Endothelial cell (in vitro differentiated cells): ENCODE measurements around the gene NGRN. TPM values are rescaled to one million over a fixed set of nuclear protein-coding genes. Genes with fewer than 3 reads are reported as not detected.

ENCODE experiments used
- DNase-seq: peaks from one replicate; pipeline ENCODE4 v3.0.0; 2021; ENCODE audit warnings: low spot score
- H3K27ac Mint-ChIP-seq: one replicate; pipeline ENCODE4 v1.8.0; 2021; ENCODE audit warnings: mixed read lengths, inconsistent platforms; ENCODE audit not compliant: unreplicated experiment
- H3K27me3 Mint-ChIP-seq: one replicate; pipeline ENCODE4 v1.8.0; 2021; ENCODE audit warnings: mild to moderate bottlenecking, moderate library complexity, mixed read lengths, inconsistent platforms; ENCODE audit not compliant: unreplicated experiment
- H3K36me3 Mint-ChIP-seq: one replicate; pipeline ENCODE4 v1.8.0; 2021; ENCODE audit warnings: mild to moderate bottlenecking, low read depth, mixed read lengths, inconsistent platforms; ENCODE audit not compliant: unreplicated experiment
- H3K4me1 Mint-ChIP-seq: one replicate; pipeline ENCODE4 v1.8.0; 2021; ENCODE audit warnings: mild to moderate bottlenecking, mixed read lengths, inconsistent platforms; ENCODE audit not compliant: unreplicated experiment
- H3K4me3 Mint-ChIP-seq: one replicate; pipeline ENCODE4 v1.8.0; 2021; ENCODE audit warnings: mild to moderate bottlenecking, mixed read lengths, inconsistent platforms; ENCODE audit not compliant: unreplicated experiment
- H3K9me3 Mint-ChIP-seq: one replicate; pipeline ENCODE4 v1.8.0; 2021; ENCODE audit warnings: mixed read lengths, inconsistent platforms; ENCODE audit not compliant: unreplicated experiment
- CTCF ChIP-seq: fragments of 200-600 bp; sonication (generic); IDR thresholded peaks from one replicate; pipeline ENCODE4 v1.5.0; 2021; ENCODE audit warnings: antibody characterized with exemption; ENCODE audit not compliant: unreplicated experiment
- total RNA-seq: library from RNA; stranded (reverse); fragmentation: NEBNext Ultra II Directional; extraction: Animal tissue kit (Norgen Biotek cat#: 25700); gene quantifications from one replicate; pipeline ENCODE4 v1.2.1, GENCODE V29; 2021; ENCODE audit not compliant: unreplicated experiment

Gene NGRN
- total RNA-seq, 1 donor from 2014 or later = 69.0 TPM

GRCh38 chr15:90261811-90262210 lies 3.7 kb upstream of the NGRN start:
- peaks cover 22% of the 10 kb centered on the region for H3K4me1 Mint-ChIP-seq
- peaks cover 4% of the 10 kb centered on the region for H3K36me3 Mint-ChIP-seq
- H3K4me3 Mint-ChIP-seq = no peak overlapping the region
- no peak for DNase-seq
- no peaks in the 10 kb centered on the region for H3K9me3 Mint-ChIP-seq
- H3K27ac Mint-ChIP-seq = no peak overlapping the region
- no peak for TF ChIP-seq CTCF
- H3K27me3 Mint-ChIP-seq = peaks cover 12% of the 10 kb centered on the region

- Mint-ChIP-seq H3K36me3 (peaks cover 4% of the 10 kb centered on the region), H3K27me3 (peaks cover 12% of the 10 kb centered on the region), H3K4me3 (no peak overlapping the region), H3K27ac (no peak overlapping the region), H3K4me1 (peaks cover 27% of the 10 kb centered on the region), H3K9me3 (no peaks in the 10 kb centered on the region)
- no peak for TF ChIP-seq CTCF
- DNase-seq = no peak
These were observed 3.0 kb upstream of the NGRN start for GRCh38 chr15:90262426-90262825.

- Mint-ChIP-seq H3K27me3 (peaks cover 12% of the 10 kb centered on the region), H3K9me3 (no peaks in the 10 kb centered on the region), H3K4me3 (peak overlapping the region; percentile 96), H3K27ac (peak overlapping the region; percentile 94), H3K36me3 (peaks cover 4% of the 10 kb centered on the region), H3K4me1 (peaks cover 40% of the 10 kb centered on the region)
- no peak for TF ChIP-seq CTCF
- no peak for DNase-seq
These were observed 801 bp upstream of the NGRN start for GRCh38 chr15:90264671-90265070.

- peak; percentile 42 for DNase-seq
- Mint-ChIP-seq H3K27ac (peak overlapping the region; percentile 94), H3K4me3 (peak overlapping the region; percentile 96)
These were observed 574 bp downstream of the NGRN start for GRCh38 chr15:90266061-90266431.

DNA sequence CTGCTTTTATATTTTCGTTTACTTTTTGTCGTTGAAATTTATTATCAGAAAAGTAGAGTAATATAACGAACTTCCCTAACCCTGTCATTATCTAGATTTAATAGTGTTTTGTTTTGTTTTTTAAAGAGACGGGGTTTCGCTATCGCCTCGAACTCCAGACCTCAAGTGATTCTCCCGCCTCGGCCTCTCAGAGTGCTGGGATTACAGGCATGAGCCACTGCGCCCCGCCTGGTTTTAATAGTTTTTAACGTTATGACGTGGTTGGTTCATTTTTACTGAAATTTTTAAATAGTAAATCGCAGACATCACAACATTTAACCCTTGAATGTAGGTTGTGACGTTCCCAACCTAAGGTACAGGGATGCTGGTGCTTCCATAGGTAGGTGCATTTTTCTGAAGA lies 1.0 kb downstream of the NGRN start:
- TF ChIP-seq CTCF = no peak
- Mint-ChIP-seq H3K4me1 (peaks cover 51% of the 10 kb centered on the region), H3K36me3 (peaks cover 9% of the 10 kb centered on the region), H3K9me3 (no peaks in the 10 kb centered on the region), H3K27me3 (peaks cover 9% of the 10 kb centered on the region), H3K27ac (peak overlapping the region; percentile 81), H3K4me3 (peak overlapping the region; percentile 96)
- no peak for DNase-seq

More at GRCh38 chr15:90266061-90266431, 574 bp downstream of the NGRN start:
- Mint-ChIP-seq H3K36me3 (peaks cover 5% of the 10 kb centered on the region), H3K4me1 (peaks cover 49% of the 10 kb centered on the region), H3K27me3 (peaks cover 12% of the 10 kb centered on the region), H3K9me3 (no peaks in the 10 kb centered on the region)
- TF ChIP-seq CTCF = no peak
